ENCODE data around the gene DOCK2.

- TF ChIP-seq CTCF (IDR thresholded peaks at IDR 0.05) (no peak), POLR2A (IDR thresholded peaks at IDR 0.05) (no peak)
Measured at GRCh38 chr5:169914766-169915165, 277.7 kb downstream of the DOCK2 start.

Data from uterus (tissue), 2 donors.